GM19455 (cell line): Measurements from ENCODE around the gene HECTD3.
A peak's percentile ranks its signal among the peaks of the same experiment; 100 is the strongest.

ENCODE experiments used
- ATAC-seq: cut with Tn5 transposase; IDR thresholded peaks from one replicate; pipeline ENCODE4 v1.9.1; 2021; ENCODE audit not compliant: unreplicated experiment

The HECTD3 gene

DNA sequence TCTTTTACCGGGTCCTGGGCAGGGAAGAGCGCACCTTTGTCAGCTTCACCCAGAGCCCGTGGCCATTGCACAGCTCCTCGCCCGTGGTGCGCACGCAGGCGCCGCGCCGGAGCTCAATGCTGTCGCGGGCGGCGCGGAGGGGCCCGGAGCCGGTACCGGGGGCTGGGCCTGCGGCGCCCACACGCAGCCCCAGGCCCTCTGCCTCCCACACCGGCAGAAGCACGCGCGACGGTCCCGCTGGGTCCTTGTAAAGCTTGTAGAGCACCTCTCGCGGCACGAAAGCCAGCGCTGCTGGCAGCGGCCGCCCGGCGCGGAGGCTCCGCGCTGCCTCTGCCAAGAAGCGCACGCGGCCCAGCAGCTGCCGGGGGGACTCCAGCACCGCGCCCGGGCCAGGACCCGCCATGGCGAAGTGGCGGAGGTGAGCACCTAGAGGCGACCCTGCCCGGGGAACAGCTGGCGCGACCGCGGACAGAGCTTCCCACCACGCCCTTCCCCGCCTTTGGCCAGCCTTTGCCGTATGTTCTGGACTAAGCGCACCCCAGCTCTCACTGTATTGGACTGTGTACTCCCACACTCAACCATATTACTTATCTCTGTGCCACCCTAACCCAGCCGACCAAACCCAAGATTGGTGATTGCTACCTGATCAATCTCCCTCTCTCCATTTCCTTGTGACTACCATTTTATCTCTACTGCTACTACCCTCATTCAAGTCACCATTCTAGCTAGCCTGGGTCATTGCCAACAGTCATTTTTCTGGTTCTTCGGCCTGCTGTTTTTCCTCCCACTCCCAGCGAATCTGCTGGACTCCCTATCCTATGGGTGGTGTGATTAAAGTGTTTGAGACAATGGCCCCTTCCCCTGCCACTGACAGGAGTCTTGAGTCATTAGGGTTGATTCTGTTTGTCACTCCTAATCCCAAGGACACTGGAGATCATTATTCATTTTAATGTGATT is at the start of gene HECTD3:
Gene HECTD3, minus strand, starts transcription at position 470 of the 957 bp plus-strand sequence. Its CDS starts 67 bp downstream, at position 403.
- peak; percentile 65 for ATAC-seq

DNA sequence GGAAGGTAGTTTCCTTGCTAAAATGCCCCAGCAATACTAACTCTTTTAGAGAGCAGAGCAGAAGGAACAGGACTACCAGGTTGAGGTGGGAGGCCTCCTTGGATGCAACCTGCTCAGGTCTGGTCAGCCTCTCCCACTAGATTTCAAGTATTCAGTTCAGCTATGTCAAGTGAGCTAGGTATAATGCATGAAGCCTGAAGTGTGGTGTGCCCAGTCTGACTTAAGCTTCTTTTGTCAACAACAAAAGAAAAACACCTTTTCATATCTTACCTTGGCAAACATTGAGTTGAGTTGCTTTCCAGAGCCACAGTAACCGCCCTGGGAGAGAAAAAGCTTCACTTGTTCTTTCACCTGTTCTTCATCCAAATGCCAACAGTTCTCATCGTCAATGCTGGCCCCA is 48.7 kb upstream of the HECTD3 start:
- ATAC-seq, result no peak

DNA sequence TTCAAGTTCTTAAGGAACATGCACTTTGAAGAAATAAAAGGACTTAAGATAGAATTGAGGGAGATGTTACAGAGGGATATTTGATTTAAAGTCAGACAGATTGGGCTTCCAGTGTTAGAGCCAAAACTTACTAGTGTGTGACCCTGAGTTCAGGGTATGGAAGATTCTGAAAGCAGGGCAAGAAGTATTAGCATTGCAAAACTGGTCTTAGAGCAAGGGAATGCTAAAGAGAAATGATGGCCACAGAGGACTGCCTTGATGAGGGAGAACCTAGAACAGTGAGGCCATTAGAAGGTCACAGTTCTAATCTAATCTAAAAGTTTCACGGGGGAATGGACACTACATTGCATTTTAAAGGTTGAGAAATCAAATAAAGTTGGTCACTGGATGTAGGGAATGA is 46.4 kb upstream of the HECTD3 start:
- no peak for ATAC-seq

DNA sequence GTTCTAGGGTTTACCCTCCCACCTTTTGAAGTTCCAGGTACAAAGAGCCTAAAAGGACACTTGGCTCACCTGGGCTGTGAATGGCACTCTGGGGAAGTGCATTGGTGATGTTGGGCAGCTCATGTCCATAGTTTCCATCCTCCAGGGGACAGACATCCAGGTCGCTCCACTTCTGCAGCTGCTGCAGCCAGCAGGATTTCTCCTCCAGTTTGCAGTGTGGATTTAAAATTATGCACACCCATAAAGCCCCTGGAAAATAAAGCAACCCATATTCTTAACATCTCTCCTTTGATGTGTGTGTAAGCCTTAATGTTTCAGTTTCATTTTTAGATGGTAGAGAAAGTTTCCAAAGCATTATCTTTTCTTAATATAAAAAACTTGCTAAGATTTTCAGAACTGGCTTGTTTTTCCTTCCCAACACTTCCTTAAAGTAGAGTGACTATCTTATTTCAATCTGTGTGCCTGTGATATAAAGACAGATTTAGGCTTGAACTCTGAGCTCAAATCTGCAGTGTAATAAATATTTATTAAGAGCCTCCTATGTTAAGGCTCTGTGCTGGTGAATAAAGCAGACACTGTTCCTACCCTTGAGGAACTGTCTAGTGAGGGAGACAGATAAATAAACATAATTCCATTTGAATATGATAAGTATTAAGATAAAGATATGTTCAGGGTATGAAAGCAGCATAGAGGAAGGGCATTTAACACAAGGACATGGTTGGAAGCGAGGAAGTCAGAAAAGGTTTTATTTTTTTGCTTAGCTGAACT is 40.1 kb upstream of the HECTD3 start:
- no peak for ATAC-seq

DNA sequence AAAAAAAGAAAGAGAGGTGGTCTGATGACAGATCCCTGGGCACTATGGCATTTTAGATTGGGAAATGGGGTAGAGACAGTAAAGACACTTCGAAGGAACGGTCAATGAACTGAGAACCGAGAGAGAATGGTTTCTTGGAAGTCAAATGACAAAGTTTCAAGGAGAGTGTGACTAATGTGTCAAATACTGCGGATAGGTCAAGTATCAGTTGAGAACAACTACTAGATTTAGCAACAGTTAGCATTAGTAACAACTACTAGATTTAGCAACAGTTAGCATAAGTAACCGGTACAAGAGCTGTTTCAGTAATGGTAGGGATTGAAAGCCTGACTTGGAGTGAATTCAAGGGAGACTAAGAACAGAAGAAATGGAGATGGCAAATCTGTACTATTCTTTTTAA is 35.9 kb upstream of the HECTD3 start:
- no peak for ATAC-seq

GRCh38 chr1:45044916-45045315 is 33.8 kb upstream of the HECTD3 start:
- ATAC-seq, result no peak

GRCh38 chr1:45043094-45043493 is 32.0 kb upstream of the HECTD3 start:
- no peak for ATAC-seq

- ATAC-seq, result no peak
Measured at GRCh38 chr1:45040297-45040696, 29.2 kb upstream of the HECTD3 start.

GRCh38 chr1:45038661-45039364 is 27.7 kb upstream of the HECTD3 start:
- ATAC-seq, result no peak

GRCh38 chr1:45038240-45038639 is 27.1 kb upstream of the HECTD3 start:
- no peak for ATAC-seq

DNA sequence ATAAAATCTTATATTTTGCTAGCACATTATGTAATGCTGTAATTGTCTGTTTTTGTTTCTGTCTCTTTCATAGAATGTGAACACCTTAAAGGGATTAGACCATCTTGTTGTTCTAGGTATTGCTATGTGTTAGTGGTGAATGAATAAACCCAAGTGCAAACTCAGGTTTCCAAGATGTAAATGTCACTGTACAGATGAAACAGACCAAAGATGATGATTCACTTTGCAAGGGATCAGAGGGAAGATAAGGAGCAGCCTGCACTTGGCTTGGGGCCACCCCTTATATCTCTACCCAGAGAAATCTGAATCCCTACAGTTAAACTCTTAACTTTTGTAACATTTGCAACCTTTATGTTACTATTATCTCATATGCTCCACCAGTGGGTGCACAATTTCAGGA is 26.3 kb upstream of the HECTD3 start:
- ATAC-seq, result no peak

DNA sequence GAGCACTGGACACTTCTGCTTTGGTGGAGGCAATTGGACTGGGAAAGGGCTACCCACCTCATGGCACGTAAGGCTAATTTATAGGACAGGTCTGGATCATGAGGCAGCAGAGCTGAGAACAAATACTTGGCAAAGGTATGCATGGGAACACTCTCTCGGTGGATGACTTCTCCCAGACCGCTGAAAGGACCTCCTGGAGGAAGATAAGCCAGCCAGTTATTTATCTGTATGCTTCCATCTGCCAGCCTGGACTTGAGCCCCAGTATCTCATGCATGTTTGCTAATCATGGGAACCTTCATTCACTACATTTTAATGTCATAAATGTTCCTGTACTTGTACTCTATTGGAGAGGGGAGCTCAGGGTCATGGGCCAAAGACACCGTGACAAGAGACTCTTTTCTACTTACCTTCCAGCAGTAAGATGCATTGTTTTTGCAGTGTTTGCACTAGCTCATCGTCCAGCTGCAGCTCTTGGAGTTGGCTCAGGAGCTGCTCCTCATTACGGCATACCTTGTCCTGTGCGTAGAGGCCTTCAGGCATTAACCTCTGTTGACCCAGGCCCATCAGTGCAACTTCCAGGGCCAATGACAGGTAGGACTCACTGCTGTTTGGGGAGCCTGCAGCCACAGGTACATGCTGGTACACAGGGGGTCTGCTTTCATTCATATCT is 24.6 kb upstream of the HECTD3 start:
- no peak for ATAC-seq

DNA sequence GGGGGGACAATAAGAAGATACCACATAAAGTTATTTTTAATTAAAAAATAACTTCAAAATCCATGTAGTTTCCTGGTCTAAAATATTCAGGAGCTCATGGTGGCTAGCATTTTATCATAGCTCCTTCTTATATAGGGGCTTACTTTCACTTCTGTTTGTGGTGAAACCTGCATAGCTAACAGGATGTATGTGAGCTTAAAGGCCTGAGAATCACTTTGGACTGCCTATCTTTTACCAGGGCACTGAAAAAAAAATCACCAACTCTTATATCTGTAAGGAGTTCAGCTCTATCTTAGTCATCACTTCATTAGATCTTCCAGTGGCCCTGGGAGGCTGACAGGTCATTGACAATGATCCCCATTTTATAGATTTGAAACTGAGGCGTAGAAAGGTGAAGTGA is 22.2 kb upstream of the HECTD3 start:
- ATAC-seq, result no peak

- ATAC-seq, result no peak
Measured at GRCh38 chr1:45032837-45033236, 21.7 kb upstream of the HECTD3 start.

DNA sequence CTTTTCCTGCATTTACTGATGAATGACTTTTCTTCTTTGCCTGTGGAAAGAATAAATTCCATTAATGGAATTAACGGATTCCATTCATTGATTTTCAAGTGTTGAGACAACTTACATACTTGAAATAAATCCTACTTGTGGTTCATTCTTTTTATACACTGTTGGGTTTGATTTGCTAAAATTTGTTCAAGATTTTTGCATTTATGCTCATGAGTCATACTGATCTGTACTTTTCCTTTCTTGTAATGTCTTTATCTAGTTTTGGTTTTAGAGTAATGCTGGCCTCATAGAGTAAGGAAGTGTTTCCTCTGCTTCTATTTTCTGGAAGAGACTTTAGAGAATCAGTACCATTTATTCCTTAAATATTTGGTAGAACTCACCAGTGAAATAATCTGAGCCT is 15.3 kb upstream of the HECTD3 start:
- no peak for ATAC-seq

DNA sequence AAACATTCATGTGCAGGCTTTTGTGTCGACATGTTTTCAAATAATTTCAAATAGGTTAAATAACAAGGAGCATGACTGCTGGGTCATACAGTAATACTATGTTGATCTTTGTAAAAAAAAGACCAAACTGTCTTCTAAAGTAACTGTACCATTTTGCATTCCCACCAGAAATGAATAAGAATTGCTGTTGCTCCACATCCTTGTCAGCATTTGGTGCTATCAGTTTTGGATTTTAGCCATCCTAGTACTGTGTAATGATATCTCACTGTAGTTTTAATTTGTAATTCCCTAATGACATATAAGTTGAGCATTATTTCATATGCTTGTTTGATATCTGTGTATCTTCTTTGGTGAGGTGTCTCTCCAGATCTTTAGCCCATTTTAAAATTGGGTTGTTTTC is 12.5 kb upstream of the HECTD3 start:
- no peak for ATAC-seq

DNA sequence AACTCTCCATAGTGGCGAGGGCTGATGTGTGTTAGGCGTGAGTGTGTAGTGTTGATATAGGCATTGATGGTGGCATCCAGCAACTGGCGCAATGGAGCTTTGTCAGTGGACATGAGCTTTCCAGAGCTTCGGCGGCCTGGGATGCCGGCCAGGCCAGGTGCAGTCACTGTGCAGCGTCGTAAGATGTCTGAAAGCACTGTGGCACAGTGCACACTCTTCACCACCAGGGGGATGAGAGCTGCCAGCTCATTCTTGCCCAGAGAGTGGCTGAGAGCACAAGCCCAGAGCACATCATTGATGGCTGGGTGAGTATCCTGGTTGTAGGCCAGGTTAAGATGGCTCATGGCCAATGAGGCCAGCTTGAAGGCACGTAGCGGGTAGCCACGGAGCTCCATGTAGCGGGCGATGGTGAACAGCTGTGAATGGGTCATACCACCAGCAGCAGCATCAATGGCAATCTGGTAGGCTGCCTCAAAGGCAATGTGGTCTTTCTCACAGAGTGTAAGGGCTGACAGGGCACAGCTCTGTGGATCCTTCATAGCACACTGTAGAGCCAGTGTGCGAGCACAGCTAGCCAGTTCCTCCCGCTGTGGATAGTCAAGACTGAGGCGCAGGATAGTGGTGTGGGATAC is 7.6 kb upstream of the HECTD3 start:
- no peak for ATAC-seq

- no peak for ATAC-seq
Measured at GRCh38 chr1:45016767-45017166, 5.6 kb upstream of the HECTD3 start.

DNA sequence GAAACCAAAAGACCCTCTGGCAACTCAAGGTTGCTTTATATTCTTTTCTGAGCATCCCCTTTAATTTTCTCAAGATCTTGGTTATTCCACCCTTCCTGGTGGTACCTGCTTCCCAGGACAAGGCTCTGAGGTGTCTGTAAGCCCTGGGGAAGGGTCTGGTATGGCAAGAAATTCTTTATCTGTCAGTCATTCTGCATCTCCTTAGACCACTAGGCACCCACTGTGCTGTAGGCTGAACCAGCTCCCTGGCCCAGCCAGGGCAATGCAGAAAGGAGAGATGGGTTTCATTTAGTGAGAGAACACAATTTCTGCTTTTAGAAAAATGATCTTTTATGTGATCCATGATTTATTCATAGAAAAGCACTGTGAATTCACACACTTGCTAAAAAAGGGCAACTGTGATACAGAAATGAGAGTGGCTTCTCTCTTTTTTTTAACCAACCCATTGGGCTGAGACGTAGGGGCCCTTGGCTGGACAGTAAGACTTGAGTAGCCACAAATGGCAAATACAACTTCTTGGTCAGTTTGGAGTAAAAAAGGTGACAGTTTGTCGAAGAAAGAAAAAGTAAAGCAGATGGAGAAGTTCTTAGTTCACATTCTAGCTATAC is 5.1 kb upstream of the HECTD3 start:
- no peak for ATAC-seq

DNA sequence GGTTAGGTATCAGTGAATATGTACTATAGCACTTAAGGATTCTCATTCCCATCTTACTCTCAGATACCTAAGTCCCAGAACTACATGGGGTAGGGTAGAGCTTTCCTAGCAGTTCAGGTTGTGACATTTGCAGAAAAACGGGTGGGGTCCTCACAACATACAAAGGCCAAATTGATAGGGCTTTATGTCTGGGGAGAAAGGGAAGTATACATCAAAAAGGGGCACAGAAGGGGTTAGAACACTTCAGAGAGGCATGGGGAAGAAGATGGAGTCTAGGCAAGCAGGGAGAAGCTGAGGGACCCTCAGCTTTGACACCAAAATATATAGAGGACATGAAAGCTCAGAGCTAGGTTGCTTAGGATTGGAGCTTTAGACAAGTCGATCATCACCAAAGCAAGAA is 4.6 kb upstream of the HECTD3 start:
- no peak for ATAC-seq
